Measurements from ENCODE around the gene FAM217A.

- TF ChIP-seq POLR2A (IDR thresholded peaks at IDR 0.05), result no peak
- no peak for TF ChIP-seq CTCF (IDR thresholded peaks at IDR 0.05)
Measured at GRCh38 chr6:4115741-4116140, 36.8 kb upstream of the FAM217A start.
